ENCODE measurements around the gene RBMS3.
"Not testable (repeated sequence)": the region's sequence is repeated elsewhere in the genome, so short reads cannot be mapped to it uniquely, and the experiment has no call there.

Gene RBMS3

GRCh38 chr3:29755416-29755815 is 474.5 kb downstream of the RBMS3 start:
- no peak for DNase-seq

DNA sequence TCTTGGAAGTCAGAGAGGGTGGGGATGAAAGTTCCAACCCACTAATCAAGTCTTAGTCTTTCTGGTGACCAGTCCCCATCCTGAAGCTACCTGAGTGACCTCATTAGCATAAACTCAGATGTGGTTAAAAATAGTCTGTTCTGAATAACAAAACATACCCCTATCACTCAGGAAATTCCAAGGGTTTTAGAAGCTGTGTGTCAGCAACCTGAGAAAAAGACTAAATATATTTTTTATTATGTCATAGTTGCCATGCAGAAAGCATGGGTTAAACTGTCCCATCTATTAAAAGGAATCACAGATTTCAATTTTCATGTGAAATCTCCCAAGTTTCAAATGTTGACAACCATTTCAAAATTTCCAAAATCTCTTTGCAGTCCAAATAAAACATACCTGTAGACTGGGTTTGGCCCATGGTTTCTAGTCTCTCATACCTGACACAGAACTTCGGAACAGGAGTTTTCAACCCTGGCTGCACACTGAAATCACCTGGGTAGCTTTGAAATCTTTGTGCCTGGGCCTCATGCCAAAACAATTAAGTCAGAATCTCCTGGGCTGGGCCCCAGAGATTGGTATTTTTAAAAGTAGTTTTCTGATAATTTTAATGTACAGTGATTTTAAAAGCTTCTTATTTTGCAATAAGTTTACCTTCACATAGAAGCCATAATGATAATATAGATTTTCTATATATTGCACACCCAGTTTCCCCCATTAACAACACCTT is 476.3 kb downstream of the RBMS3 start:
- no peak for DNase-seq

DNA sequence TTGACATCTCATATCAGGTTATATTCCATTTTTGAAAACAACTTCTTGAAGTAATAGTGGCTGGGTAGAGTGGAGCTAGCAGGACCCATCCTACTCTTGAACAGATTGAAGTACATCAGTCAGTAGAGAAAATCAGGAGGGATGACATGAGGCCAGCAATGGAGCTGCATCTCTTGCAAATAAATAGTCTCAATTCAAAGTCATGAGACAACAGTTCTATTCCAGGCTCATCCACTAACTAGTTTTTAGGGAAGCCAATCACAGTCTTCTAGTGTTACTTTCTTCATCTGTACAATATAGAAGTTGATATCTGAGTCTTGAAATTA is 477.2 kb downstream of the RBMS3 start:
- no peak for DNase-seq

GRCh38 chr3:29758434-29759322 is 477.8 kb downstream of the RBMS3 start:
- peak in 3 of 4 experiments; percentile 3 to 30 (median 12) for DNase-seq

DNA sequence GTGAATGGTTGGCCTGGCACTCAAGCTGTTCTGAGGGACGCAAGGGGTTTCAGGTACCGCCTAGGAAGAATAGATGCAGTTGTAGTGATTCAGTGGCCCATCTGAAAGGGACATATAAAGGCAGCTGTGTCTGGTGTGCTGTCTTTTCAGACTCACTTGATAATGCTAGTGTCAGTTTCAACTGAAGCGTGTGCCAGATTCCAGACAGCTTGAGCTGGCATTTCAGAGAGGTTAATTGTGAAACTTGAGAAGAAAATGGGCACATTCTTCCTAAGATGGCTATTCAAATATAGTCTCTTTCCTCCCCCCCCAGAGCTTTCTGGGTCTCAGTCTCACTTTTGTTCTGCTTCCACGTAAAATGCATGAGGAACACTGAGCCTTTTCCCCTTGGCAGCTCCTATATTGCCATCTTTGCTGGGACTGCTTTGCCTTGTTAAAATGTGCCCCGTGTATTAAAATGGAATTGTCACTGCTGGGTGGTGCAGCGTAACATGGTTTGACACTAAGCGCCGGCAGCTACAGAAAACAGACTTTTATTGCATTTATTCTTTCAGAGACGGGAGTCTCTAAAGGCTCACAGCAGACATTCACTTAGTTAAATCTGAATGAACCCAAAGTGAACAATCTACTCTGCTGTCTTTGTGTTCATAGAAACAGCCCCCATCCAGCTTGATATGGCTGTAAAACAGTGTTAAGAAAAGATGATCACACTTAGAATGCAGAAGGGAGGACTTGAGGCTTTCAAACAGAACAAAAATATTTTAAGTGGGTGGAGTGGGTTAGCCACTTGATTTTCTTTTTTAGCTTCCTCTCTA is 478.7 kb downstream of the RBMS3 start:
- no peak for DNase-seq

GRCh38 chr3:29760226-29760685 is 479.4 kb downstream of the RBMS3 start:
- DNase-seq: no peak

DNA sequence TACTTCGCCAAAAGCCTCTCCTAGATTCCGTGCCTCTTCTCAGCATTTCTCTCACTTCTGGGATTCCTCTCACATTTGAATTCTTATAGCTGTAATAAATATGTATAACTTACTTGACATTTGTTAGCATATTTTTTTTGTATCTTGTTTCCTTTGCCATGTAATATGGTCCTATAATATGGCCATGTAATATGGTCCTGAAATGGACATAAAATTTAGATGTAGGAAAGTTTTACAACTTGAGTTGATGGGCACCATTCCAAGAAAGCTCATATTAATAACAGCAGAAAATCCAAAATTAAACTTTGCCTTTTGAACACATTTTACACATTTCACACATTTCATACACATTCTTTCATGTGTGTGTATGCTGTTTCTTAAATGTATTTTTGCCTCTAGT is 480.6 kb downstream of the RBMS3 start:
- no peak for DNase-seq

GRCh38 chr3:29763115-29763514 is 482.2 kb downstream of the RBMS3 start:
- no peak for DNase-seq

DNA sequence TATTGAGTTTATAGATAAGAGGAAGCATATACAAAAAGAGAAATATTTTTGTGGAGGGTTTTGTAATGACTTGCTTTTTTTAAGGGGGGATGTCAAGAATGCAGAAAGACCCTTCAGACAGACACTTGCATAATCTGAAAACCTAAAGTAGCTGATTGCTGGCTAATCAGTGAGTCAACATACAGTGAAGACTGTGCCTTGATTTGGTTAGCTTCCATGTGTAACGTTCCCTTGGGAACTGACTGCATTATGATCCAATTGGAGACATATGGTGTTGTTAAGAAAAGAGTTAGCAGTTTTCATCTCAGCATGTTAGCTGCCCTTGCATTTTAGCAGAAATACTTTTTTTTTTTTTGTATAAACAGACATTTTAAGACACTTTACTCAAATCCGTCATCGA is 483.2 kb downstream of the RBMS3 start:
- DNase-seq: no peak

- DNase-seq: no peak
These were observed 483.9 kb downstream of the RBMS3 start for GRCh38 chr3:29764603-29765254.

DNA sequence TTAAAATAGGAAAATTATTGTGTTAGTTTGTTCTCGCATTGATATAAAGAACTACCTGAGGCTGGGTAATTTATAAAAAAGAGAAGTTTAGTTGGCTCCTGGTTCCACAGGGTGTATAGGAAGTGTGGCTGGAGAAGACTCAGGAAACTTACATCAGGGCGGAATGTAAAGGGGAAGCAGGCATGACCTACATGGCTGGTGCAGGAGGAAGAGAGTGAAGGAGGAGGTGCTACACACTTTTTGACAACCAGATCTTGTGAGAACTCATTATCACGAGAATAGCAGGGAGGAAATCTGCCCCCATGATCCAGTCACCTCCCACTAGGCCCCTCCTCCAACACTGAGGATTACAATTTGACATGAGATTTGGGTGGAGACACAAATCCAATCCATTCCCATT is 490.7 kb downstream of the RBMS3 start:
- DNase-seq: peak; percentile 26 to 57 (median 47)

GRCh38 chr3:29772436-29772835 is 491.6 kb downstream of the RBMS3 start:
- DNase-seq: no peak

DNA sequence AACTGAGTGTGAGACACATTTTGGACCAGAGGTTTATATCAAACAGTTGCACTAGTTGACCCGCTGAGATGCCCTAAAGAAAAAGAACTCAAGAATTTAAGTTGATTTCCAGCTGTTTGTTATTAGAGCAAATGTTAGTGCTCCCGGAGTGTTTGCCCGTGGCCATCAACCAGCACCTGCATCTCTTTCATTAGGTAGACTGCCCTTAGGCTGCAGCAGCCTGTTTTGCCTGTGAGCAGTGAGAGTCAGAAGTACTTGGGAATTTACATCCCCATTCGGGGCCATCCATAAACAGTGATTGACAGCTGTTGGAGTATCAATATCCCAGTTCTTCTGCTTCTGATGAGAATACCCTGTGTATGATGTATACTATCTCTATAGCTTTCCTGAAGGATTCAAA is 492.6 kb downstream of the RBMS3 start:
- DNase-seq: no peak

- DNase-seq: no peak
These were observed 494.5 kb downstream of the RBMS3 start for GRCh38 chr3:29775340-29775739.

GRCh38 chr3:29777869-29778268 is 497.0 kb downstream of the RBMS3 start:
- DNase-seq: no peak

DNA sequence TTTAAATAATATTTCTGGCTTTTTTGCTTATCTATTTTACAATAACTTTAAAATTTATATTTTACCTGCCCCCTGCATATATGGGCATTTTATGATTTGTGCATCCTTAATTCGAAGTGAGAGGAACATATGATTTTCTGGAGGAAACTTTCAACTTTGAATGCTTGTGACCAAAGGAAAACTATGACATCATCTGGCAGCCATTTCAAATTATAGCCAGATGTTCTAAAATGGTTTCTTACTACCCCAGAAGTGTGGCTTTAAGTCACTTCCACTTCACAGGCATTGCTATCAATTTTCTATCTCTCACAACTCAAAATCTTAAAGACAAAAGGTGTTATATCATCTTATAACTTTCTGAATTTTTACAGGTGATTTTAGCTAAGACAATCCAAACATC is 508.8 kb downstream of the RBMS3 start:
- no peak for DNase-seq

DNA sequence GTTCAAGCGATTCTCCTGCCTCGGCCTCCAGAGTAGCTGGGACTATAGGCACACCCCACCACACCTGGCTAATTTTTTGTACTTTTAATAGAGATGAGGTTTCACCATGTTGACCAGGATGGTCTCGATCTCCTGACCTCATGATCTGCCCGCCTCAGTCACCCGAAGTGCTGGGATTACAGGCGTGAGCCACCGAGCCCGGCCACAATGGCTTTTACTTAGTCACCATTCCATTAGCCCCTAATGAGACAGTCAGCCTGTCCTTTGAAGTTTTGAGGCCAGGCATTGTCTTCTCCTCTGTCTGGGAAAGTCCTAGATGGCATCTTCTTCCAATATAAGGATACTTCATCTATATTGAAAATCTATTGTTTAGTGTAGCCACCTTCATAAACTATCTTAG is 515.9 kb downstream of the RBMS3 start:
- DNase-seq: no peak

DNA sequence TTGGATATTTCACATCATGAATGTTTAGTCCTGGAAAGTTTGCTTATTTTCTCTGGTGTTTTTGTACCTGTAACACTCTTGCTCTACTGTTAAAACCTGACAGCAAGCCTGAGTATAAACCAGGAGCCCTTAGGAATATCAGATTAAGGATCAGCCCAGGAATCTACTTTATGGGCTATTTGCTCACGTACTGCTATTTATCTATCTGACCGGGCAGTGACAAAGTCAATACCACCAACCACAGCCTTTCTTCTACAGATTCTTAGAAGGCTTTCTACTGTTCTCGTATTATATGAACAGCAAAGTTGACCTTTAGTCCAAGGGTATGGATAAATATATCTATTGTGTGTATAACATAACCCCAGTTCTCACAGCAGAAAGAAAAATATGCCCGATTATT is 521.2 kb downstream of the RBMS3 start:
- no peak for DNase-seq

- no peak for DNase-seq
These were observed 523.2 kb downstream of the RBMS3 start for GRCh38 chr3:29804044-29804443.

- no peak for DNase-seq
These were observed 524.9 kb downstream of the RBMS3 start for GRCh38 chr3:29805757-29806156.

DNA sequence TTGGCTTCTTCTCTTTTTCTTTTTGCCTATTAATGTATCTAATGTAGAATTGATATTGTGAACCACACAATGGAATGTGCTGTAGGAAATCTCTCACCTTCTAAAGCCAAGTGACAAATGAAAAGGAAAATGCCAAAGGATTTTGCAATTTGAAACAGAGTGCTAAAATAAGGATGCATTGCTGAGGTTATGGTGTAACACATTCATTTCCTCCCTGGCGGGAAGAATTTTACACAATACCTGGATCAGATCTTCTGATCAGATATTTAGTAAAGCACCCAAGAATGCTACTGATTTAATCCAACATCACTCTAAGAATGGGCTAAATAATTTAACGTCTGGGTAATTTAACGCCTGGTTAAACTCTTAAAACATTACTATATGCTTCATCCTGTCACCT is 527.5 kb downstream of the RBMS3 start:
- not testable (repeated sequence) for DNase-seq

- no peak for DNase-seq
These were observed 541.2 kb downstream of the RBMS3 start for GRCh38 chr3:29822071-29822470.

DNA sequence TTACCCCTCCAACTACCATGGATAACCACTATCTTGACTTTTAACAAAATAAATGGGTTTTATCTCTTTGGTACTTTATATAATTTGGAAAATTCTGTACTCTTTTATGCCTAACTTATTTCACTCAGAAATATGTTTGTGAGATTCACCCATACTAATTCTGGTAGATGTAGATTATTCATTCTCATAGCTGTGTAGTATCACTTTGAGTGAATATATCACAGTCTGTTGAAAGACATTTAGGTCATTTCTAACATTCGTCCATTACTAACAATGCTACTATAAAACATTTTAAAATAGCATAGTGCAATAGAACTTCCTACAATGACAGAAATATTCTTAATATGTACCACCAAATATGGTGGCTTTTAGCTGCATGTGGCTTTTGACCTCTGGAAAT is 542.4 kb downstream of the RBMS3 start:
- no peak for DNase-seq
